Hepatocyte (in vitro differentiated cells): ENCODE results near the gene ZBTB16.

Source experiments
- EZH2 ChIP-seq: fragments of 200-600 bp; sonication (generic); IDR thresholded peaks from 2 replicates; pipeline ENCODE4 v1.6.1; 2016; ENCODE audit warnings: antibody characterized with exemption, mild to moderate bottlenecking, borderline replicate concordance
- TF ChIP-seq, protein P1 (sequence below): fragments of 200-600 bp; sonication (generic); IDR thresholded peaks from 2 replicates; pipeline ENCODE4 v1.5.1; 2016; ENCODE audit warnings: antibody characterized with exemption, mild to moderate bottlenecking; ENCODE audit not compliant: poor library complexity

DNA sequence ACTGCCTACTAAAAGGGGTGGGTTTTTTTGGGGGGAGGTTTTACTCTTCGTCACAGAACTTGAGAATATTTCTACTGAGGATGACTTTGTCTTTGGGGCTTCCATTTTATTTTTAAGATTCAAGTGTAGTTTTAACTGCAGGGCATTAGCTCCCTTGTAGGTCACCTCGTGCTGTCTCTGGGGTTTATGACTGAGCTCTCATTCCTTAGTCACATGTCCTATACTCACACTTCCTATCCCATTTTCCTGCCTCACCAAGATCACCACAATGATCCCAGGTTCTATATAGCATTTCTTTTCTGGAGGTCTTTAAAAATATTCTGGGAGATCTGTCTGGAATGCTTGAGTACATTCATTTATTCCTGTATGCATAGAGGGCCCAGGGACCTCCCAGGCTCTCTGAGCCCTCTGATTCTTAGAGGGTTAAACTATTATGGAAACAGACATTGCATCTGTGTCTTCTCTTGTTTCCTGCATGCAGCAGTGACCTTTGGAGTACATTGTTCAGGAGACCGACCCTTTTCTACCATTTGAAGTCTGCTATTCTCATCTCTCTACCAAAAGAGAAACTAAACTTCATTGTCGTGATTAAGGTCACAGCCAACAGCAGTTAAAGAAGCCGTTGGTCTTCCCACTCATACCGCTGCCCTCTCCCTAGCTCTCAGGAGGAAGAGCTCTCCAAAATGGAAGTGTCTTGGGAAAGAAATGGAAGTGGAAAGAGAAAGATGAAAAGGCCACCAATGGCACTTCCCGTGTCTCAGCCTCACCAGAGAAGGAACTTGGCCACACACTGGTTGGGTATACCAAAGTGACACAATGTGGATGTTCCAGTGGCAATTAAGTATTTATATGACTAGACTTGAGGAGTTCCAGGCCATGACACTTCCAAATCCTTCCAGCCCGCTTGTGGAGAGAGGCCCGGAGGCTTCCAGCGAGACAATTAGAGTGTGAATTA lies 77.5 kb downstream of the ZBTB16 start:
- TF ChIP-seq, protein P1, sequence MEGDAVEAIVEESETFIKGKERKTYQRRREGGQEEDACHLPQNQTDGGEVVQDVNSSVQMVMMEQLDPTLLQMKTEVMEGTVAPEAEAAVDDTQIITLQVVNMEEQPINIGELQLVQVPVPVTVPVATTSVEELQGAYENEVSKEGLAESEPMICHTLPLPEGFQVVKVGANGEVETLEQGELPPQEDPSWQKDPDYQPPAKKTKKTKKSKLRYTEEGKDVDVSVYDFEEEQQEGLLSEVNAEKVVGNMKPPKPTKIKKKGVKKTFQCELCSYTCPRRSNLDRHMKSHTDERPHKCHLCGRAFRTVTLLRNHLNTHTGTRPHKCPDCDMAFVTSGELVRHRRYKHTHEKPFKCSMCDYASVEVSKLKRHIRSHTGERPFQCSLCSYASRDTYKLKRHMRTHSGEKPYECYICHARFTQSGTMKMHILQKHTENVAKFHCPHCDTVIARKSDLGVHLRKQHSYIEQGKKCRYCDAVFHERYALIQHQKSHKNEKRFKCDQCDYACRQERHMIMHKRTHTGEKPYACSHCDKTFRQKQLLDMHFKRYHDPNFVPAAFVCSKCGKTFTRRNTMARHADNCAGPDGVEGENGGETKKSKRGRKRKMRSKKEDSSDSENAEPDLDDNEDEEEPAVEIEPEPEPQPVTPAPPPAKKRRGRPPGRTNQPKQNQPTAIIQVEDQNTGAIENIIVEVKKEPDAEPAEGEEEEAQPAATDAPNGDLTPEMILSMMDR = no peak
- no peak for TF ChIP-seq EZH2
